Daoy (cell line): ENCODE results near the gene KRTAP4-3. TPM values are rescaled to one million over a fixed set of nuclear protein-coding genes. Genes with fewer than 3 reads are reported as not detected.
"Not testable (repeated sequence)": the region's sequence is repeated elsewhere in the genome, so short reads cannot be mapped to it uniquely, and the experiment has no call there.

ENCODE experiments used
- DNase-seq: peaks from one replicate; pipeline ENCODE4 v3.0.0-alpha.2; 2015; ENCODE audit warnings: low read depth
- total RNA-seq: library from RNA; depleted of rRNA; stranded (reverse); fragments of >200 nt; shearing (Covaris generic); gene quantifications from 2 replicates; pipeline ENCODE4 v1.2.3, GENCODE V29; 2014; rRNA removed

KRTAP4-3 gene
- total RNA-seq, 1 experiment from 2014 or later, result not detected

DNA sequence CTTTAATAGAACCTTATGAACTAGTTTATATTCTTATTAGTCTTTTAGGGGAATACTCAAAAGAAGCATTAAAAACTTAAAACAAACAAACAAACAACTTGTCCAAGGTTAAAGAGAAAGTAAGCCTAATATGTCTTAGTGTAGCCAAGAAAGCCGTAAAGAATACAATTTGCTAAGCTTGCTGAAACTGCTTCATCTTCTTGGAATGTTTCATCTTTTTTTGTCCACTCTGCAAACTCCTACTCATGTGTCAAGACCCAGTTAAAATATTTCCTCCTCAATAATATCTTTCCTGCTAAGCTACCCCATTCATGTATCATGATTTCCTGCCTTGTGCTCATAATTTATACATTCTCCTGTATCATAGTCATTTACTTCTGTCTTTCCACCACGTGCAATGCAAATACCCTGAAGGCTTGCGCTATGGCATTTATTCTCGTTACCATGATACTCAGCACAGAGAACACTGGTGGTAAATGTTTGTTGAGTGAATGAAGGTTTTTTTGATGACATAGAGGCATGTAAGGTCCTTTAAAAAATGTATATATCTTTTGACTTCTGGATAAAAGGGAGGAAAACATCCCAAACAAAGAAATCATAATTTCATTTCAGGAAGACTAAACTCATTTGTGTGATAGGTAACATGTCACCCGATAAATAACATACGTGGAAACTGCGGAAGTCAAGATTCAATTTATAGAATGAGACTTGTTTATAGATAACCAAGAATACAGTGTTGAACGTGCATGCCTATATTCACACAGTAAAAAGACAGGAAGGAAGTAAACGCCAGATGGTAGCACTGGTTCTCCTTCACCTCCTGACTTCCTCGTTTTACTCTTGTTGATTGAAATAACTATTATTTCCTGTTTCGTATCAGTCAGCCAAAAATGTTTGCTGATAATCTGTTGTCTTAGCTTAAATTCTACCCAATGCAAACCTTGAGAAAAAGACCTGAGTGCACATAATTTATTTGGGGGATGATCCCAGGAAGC, 48.0 kb downstream of the KRTAP4-3 start:
- not testable (repeated sequence) for DNase-seq

DNA sequence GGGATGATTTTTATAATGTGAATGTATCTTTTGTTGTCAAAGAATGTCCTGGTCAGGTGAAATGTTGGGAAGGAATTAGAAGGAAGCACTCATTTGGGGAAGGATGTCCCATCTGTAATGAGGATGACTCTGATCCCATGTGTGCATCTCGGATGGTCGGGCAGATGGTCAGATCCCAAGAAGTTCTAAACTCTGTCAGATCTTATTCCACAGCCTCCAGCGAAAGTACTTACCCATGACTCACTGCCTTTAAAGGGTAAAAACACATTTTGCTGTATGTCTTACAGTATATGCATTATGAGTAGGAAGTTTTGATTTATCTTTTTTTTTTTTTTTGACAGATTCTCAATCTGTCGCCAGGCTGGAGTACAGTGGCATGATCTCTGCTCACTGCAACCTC, 49.3 kb downstream of the KRTAP4-3 start:
- no peak for DNase-seq

DNA sequence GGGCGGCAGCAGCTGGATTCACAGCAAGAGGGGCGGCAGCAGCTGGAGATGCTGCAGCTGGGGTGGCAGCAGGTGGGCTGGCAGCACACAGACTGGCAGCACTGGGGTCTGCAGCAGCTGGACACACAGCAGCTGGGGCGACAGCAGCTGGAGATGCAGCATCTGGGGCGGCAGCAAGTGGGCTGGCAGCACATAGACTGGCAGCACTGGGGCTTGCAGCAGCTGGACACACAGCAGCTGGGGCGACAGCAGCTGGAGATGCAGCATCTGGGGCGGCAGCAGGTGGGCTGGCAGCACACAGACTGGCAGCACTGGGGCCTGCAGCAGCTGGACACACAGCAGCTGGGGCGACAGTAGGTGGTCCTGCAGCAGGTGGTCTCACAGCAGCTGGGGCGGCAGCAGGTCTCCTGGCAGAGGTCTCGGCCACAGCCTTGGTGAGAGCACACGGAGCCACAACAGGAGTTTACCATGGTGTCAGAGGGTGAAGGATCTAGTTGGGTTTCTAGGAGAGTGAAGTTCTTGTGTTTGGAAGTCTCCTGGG, 50.1 kb downstream of the KRTAP4-3 start, which contains the start of gene KRTAP4-11:
KRTAP4-11 (minus strand) TSS at position 528 of the 541 bp plus-strand sequence; CDS start at position 470, 58 bp downstream.
- DNase-seq, result not testable (repeated sequence)

Other genes starting within 250 kb of the KRTAP4-3 start
- not detected in 2 replicates for gene KRT23, start 230.6 kb downstream of the KRTAP4-3 start, total RNA-seq
- not detected in 2 replicates for gene KRT39, start 201.3 kb downstream of the KRTAP4-3 start, total RNA-seq
- gene KRT40, start 183.9 kb downstream of the KRTAP4-3 start, total RNA-seq, result not detected in 2 replicates
- not detected in 2 replicates for gene KRTAP3-3, start 174.1 kb downstream of the KRTAP4-3 start, total RNA-seq
- not detected in 2 replicates for gene KRTAP3-2, start 168.3 kb downstream of the KRTAP4-3 start, total RNA-seq
- not detected in 2 replicates for gene KRTAP3-1, start 159.1 kb downstream of the KRTAP4-3 start, total RNA-seq
- not detected in 2 replicates for gene KRTAP1-5, start 141.0 kb downstream of the KRTAP4-3 start, total RNA-seq
- gene KRTAP1-4, start 138.0 kb downstream of the KRTAP4-3 start, total RNA-seq, result not detected in 2 replicates
- not detected in 2 replicates for gene KRTAP1-3, start 133.3 kb downstream of the KRTAP4-3 start, total RNA-seq
- 1.5 TPM in 1 of 2 replicates, not detected in the other for gene KRTAP1-1, start 126.8 kb downstream of the KRTAP4-3 start, total RNA-seq
- not detected in 2 replicates for gene KRTAP2-1, start 120.9 kb downstream of the KRTAP4-3 start, total RNA-seq
- not detected in 2 replicates for gene KRTAP2-2, start 113.0 kb downstream of the KRTAP4-3 start, total RNA-seq
- gene KRTAP2-3, start 108.1 kb downstream of the KRTAP4-3 start, total RNA-seq, result not detected in 2 replicates
- not detected in 2 replicates for gene KRTAP2-4, start 102.3 kb downstream of the KRTAP4-3 start, total RNA-seq
- gene KRTAP4-7, start 84.1 kb downstream of the KRTAP4-3 start, total RNA-seq, result not detected in 2 replicates
- not detected in 2 replicates for gene KRTAP4-8, start 70.1 kb downstream of the KRTAP4-3 start, total RNA-seq
- not detected in 2 replicates for gene KRTAP4-16, start 66.0 kb downstream of the KRTAP4-3 start, total RNA-seq
- gene KRTAP4-9, start 62.8 kb downstream of the KRTAP4-3 start, total RNA-seq, result not detected in 2 replicates
- gene KRTAP4-11, start 49.8 kb downstream of the KRTAP4-3 start, total RNA-seq, result not detected in 2 replicates
- gene KRTAP4-12, start 44.0 kb downstream of the KRTAP4-3 start, total RNA-seq, result not detected in 2 replicates
- not detected in 2 replicates for gene KRTAP4-6, start 27.7 kb downstream of the KRTAP4-3 start, total RNA-seq
- not detected in 2 replicates for gene KRTAP4-5, start 18.4 kb downstream of the KRTAP4-3 start, total RNA-seq
- gene KRTAP4-4, start 7.5 kb downstream of the KRTAP4-3 start, total RNA-seq, result not detected in 2 replicates
- gene KRTAP4-2, start 10.0 kb upstream of the KRTAP4-3 start, total RNA-seq, result not detected in 2 replicates
- gene KRTAP4-1, start 16.7 kb upstream of the KRTAP4-3 start, total RNA-seq, result not detected in 2 replicates
- gene KRTAP9-1, start 21.7 kb upstream of the KRTAP4-3 start, total RNA-seq, result not detected in 2 replicates
- not detected in 2 replicates for gene KRTAP9-2, start 58.4 kb upstream of the KRTAP4-3 start, total RNA-seq
- gene KRTAP9-3, start 64.2 kb upstream of the KRTAP4-3 start, total RNA-seq, result not detected in 2 replicates
- not detected in 2 replicates for gene KRTAP9-8, start 69.8 kb upstream of the KRTAP4-3 start, total RNA-seq
- gene KRTAP9-4, start 81.5 kb upstream of the KRTAP4-3 start, total RNA-seq, result not detected in 2 replicates
- not detected in 2 replicates for gene KRTAP9-9, start 87.2 kb upstream of the KRTAP4-3 start, total RNA-seq
- not detected in 2 replicates for gene KRTAP9-6, start 97.2 kb upstream of the KRTAP4-3 start, total RNA-seq
- gene KRTAP9-7, start 107.5 kb upstream of the KRTAP4-3 start, total RNA-seq, result not detected in 2 replicates
- not detected in 2 replicates for gene KRTAP29-1, start 134.6 kb upstream of the KRTAP4-3 start, total RNA-seq
- not detected in 2 replicates for gene KRTAP16-1, start 141.1 kb upstream of the KRTAP4-3 start, total RNA-seq
- gene KRTAP17-1, start 147.5 kb upstream of the KRTAP4-3 start, total RNA-seq, result not detected in 2 replicates
- gene KRT33A, start 182.6 kb upstream of the KRTAP4-3 start, total RNA-seq, result not detected in 2 replicates
- gene KRT33B, start 201.6 kb upstream of the KRTAP4-3 start, total RNA-seq, result not detected in 2 replicates
- gene KRT34, start 214.1 kb upstream of the KRTAP4-3 start, total RNA-seq, result 0.46 and 1.4 TPM in 2 replicates
- gene KRT31, start 229.4 kb upstream of the KRTAP4-3 start, total RNA-seq, result not detected in 2 replicates